NB4 (cell line): Measurements from ENCODE around the gene TAGLN.

Source experiments
- DNase-seq: peaks from one replicate; pipeline ENCODE4 v3.0.0; 2010; ENCODE audit warnings: low read depth
- H3K4me3 ChIP-seq: one replicate; pipeline ENCODE4 v1.5.1; 2011; ENCODE audit warnings: mild to moderate bottlenecking, low read depth, low read length, moderate library complexity
- CTCF ChIP-seq: IDR thresholded peaks from one replicate; pipeline ENCODE4 v1.5.1; 2012; ENCODE audit warnings: low read depth, low read length
- MAX ChIP-seq: IDR thresholded peaks from 2 replicates; pipeline ENCODE4 v1.6.1; 2011; ENCODE audit warnings: low read depth, low read length
- MYC ChIP-seq: IDR thresholded peaks from 2 replicates; pipeline ENCODE4 v1.6.1; 2011; ENCODE audit warnings: low read depth, low read length
- POLR2A ChIP-seq: IDR thresholded peaks from 2 replicates; pipeline ENCODE4 v1.6.1; 2011; ENCODE audit warnings: mild to moderate bottlenecking; ENCODE audit not compliant: insufficient read length; ENCODE audit errors: extremely low read depth

The TAGLN gene

GRCh38 chr11:117199053-117199915 lies at the start of gene TAGLN:
Gene TAGLN, plus strand, starts transcription at chr11:117199370. Its CDS starts 3,644 bp downstream, at chr11:117203014.
- no peak for DNase-seq
- TF ChIP-seq MYC (no peak), MAX (no peak), POLR2A (no peak), CTCF (no peak)
- no peak within 1 kb of the TSS for H3K4me3 ChIP-seq

- no peak overlapping the region for H3K4me3 ChIP-seq
- TF ChIP-seq MYC (no peak), MAX (no peak), CTCF (no peak), POLR2A (no peak)
- DNase-seq: no peak
Measured at GRCh38 chr11:117152066-117152465, 47.1 kb upstream of the TAGLN start.

- no peak for DNase-seq
- no peak overlapping the region for H3K4me3 ChIP-seq
- TF ChIP-seq MAX: no peak
- no peak for TF ChIP-seq CTCF
- TF ChIP-seq POLR2A: no peak
- TF ChIP-seq MYC: no peak
Measured at GRCh38 chr11:117154468-117154867, 44.7 kb upstream of the TAGLN start.

GRCh38 chr11:117157507-117157906 lies 41.7 kb upstream of the TAGLN start:
- TF ChIP-seq MYC: no peak
- no peak for TF ChIP-seq POLR2A
- TF ChIP-seq MAX: no peak
- TF ChIP-seq CTCF: no peak
- no peak for DNase-seq
- H3K4me3 ChIP-seq: no peak overlapping the region

- H3K4me3 ChIP-seq: no peak overlapping the region
- DNase-seq: no peak
- TF ChIP-seq POLR2A: no peak
Measured at GRCh38 chr11:117159892-117160291, 39.3 kb upstream of the TAGLN start.

GRCh38 chr11:117160826-117161225 lies 38.3 kb upstream of the TAGLN start:
- TF ChIP-seq MAX (no peak), CTCF (no peak), MYC (no peak), POLR2A (no peak)
- no peak for DNase-seq
- H3K4me3 ChIP-seq: no peak overlapping the region
